ENCODE results near the gene KCNMB2.

The KCNMB2 gene

DNA sequence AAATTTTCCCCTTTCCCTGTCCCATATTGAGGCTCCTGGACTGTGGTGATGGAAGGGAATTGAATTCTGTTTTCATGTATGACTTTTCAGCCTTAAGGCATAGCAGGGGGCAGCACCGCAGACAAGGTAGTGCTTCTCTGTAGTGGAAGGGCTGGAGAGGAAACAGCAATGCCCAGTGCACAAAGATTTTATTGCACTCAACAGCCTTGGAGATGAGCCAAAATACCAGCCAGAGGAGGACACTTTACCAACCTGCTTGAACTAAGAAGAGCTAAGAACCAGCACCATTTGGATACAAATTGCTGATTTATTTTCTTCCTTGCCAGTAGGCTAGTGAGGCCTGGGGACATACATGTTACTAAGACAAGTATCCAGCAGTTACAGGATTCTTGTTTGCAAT is 98.7 kb downstream of the KCNMB2 start:
- in situ Hi-C loops (cut with MboI; ENCODE audit: low sequenced_read_pairs) = no loop called here

DNA sequence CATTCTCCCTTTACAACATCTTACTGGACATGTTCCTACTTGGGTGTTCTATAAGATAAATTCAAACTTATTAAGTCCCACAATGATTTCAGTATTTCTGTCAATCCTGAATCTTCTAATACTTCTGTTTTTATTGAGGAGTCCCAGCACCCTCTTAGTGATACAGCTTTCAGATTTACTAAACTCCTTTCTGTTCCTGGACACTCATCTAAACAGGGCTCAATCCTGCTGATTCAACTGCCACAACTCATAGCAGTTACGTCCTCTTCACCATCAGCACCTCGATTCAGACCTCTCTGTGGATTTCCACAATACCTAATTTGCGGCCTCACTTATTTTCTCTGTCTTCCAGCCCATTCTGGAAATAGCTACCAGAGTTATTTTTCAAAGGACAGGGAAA is 101.6 kb downstream of the KCNMB2 start:
- in situ Hi-C loops (cut with MboI; ENCODE audit: low sequenced_read_pairs) = no loop called here

DNA sequence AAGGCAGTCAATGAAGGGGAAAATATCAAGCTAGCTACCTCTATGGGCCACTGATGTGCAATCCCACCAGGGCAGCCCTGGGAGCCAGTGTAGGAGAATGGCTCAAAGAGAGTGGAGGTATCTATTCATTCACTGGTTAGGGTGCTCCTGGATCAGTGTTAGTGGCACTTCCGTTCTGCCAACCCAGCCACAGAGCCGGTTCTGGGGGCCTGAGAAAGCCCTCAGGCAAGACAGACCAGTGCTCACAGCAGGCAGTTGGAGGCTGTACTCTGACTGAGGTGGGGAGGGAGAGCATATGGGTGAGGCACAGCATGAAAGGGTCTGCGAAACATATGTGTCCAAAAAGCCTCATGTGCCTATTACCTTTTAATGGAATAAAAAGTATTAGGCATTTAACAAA is 109.3 kb downstream of the KCNMB2 start:
- in situ Hi-C loops (cut with MboI; ENCODE audit: low sequenced_read_pairs) = no loop called here

DNA sequence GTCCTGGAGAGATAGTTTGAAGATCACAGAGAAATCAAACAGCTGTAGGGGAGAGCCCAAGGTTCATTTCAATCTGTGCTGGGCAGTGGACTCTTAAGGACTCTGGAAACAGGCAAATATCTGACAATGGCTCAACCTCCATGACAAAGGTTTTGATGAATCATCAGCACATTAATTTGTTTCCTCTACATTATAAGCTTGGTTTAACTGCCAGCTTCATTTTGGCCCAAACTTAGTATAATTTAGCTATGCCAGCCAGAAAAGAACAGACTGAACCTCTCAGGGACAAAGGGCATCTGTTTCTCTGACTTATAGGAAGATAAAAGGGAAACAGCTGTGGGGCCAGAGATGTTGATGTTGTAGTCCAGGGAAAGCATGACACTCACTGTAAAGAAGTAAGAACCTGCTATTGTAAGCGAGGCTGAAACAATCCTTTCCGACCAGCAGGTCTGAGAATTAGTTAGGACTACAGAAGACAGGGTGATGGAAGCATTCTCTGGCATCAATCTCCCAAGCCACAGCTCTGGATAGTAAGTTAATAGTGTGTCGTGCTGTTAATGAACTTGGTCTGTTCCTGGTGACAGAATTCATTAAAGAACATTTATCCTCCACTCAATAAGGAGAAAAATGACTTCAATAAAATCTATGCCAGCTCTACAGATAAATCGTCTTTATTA is 110.1 kb downstream of the KCNMB2 start:
- in situ Hi-C loops (cut with MboI; ENCODE audit: low sequenced_read_pairs) = no loop called here

DNA sequence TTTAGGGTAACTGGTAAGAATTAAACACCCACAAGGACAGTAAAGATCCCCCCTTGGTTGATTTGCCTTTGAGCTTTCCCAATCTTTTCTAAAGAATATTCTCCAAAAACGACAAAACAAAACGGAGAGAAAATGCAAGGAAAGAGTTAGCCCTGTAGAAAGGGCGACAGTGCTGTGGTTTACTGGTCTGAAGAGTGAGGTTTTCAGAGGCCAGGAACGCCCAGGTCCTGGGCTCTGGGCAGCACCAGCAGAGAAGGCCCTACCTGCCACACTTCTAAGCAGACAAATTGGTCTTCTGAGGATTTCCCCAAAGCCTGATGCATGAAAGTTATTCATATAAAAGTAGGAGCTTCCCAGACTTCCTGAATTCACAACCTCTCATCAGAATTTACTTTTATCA is 119.3 kb downstream of the KCNMB2 start:
- in situ Hi-C loops (cut with MboI; ENCODE audit: low sequenced_read_pairs) = no loop called here

DNA sequence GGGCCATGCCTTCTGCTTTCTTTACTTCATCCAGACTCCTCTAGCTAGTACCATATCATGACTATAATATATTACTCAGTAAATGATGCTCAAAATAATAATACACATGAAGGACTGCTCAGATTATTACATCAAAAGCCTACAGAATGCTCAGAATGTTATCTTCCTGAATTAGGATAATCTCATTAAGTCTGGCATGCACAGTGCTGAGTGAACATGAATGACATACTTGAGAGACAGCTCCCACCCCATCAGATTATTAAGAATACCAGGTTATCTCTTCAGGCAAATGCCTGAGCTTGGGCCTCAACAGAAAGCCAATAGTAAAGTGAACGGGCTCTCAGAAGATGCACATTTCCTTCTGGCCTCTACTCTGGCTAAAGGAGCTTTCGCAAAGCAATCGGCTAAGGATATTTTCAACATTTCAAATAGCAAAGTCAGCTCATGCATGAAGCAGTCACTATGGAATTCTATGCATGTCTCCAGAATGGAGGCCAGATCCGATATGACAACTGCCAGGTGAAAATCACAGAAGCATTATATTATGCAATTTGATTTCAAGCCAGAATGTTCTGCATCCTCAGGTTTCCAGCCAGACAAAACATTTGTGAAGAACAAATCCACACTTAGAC is 122.6 kb downstream of the KCNMB2 start:
- in situ Hi-C loops (cut with MboI; ENCODE audit: low sequenced_read_pairs) = no loop called here

DNA sequence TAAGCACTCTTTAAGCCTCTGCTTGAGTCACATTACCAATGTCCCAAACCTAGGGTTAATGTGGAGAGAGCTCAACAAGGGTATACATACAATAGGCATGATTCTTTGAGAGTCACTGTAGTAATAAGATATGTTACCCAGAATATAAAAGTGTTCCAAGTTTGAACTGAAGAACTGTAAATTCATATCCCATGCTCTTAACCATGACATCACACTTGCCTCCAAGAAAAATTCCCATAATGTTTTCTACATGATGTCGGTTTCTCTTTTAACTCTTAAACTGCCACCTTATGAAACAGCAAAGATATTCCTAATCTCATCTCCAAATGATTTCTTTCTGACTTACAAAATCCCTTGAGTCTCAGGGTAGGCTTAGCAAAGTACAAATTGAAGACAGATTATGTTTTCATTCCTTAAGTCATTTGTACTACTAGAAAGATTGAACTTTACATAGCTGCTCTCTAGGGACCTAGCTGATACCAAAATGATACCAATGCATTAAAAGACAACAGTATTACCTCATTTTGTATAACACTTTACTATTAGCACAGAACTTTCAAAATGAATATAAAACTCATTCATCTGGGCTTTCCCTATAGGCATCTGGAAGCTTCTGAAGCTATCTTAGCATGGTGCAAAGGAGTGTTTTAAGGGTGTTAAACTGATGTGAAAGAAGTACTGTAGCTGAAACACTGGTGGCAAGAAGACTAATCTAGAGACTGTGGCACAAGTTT is 127.1 kb downstream of the KCNMB2 start:
- in situ Hi-C loops (cut with MboI; ENCODE audit: low sequenced_read_pairs) = no loop called here

DNA sequence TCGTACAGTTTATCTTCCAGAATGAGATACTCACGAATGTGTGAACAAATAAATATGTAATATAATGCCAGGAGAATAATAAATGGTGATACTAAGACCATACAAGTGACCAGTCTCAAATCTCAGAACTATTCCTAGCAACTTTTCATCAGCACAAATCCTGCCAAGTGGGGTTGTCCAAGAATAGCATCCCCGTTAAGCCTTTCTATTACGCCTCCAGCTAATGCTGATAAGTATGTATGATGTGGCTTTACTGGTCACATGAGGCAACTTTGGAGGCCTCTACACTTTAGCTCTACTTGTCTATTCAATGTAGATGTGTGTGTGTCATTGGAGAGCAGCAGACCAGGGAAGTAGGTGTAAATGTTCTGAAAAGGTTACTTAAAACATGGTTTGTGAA is 129.5 kb downstream of the KCNMB2 start:
- in situ Hi-C loops (cut with MboI; ENCODE audit: low sequenced_read_pairs) = no loop called here

DNA sequence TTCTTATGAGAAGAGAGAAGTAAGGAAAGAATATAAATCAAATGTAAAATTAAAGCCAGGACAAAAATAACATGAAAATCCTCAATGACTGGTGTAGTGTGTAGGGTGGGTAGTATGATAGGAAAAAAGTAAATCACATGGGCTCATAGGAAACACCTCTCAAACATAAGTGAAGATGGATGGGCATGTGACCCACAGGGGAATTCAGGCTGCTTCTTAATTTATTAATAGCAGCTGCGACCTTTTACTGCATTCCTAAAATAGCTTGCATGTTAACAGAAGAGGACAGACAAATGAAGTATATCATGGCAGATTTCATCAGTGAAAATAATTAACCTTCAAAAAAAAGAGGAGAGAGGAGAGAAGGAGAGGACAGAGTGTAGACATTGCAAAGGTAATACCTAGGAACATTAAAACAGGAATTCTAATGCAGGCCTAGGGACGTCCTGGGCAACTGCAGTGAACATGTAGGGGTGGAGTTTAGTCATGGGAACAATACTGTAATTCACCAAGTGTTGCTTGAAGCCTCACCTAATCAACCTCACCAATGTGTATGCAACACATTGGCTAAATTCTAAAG is 132.9 kb downstream of the KCNMB2 start:
- in situ Hi-C loops (cut with MboI; ENCODE audit: low sequenced_read_pairs) = no loop called here

DNA sequence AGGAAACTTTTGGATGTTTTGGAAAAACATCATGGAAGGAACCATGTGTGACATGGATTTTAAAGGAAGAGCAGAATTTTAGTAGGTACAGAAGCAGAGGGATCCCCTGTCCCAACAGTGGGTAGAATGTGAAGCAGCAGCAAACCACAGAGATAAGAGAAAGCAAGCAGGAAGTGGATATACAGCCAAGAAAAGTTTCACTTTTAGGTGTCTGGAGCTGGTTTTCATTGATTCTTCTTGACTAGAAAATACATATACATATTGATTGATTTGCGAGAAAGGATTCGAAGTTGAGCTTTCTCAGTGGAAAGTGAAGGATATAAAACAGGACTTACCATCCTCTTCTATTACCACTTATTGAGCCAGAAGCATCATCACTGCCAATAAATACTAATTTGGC is 133.5 kb downstream of the KCNMB2 start:
- in situ Hi-C loops (cut with MboI; ENCODE audit: low sequenced_read_pairs) = no loop called here

DNA sequence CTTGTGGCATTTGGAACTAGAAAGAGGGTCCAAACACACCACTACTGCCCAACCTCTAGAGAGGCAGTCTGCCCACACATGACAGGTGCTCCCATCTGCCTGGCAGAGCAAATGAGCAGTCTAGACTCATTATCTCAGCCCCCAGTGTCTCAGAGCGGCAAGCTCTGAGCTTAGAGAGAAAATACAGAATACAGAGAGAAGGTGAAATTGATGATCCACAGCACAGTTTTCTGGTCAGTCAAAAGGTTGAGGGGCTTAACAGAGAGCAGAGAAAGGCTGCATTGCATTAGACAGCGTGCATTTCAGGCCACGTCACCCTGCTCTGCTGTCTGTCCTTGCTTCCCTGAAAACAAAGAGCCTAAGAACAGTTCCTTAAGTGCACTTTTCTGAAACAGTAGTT is 135.1 kb downstream of the KCNMB2 start:
- in situ Hi-C loops (cut with MboI; ENCODE audit: low sequenced_read_pairs) = no loop called here

DNA sequence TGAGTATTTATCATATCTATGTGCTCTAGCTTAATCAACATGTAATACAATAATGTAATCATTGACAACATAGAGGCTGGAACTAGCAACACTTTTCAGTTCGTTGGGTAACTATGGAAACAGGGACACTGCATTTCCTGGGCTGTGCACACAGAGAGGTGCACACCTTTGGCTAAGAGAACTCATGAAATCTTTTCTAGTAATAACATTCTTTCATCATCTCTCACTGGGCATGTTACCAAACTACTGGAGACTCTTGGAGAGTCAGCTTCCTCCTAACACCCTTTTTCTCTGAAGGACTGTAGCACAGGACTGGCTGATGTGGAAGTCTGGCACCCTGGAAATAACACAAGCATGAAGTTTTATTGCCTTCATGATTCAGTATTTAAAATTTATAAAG is 135.6 kb downstream of the KCNMB2 start:
- in situ Hi-C loops (cut with MboI; ENCODE audit: low sequenced_read_pairs) = no loop called here

DNA sequence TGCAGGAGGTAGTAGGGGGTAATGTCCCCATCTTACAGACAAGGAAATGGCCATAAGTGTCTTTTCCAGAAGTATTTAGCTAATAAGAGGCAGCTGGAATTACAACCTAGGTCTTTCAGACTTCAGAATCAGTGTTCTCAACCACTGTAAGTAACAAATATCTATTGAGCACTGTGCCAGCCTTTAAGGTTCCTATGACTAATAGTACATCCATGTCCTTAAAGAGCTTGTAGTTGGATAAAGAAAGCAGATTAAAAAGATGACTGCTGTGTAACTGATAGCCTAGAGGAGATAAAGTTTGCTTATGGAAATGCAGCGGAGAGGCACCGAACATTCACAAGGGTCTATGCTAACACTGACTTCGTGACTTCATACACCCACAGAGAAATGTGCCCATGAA is 136.0 kb downstream of the KCNMB2 start:
- in situ Hi-C loops (cut with MboI; ENCODE audit: low sequenced_read_pairs) = no loop called here

DNA sequence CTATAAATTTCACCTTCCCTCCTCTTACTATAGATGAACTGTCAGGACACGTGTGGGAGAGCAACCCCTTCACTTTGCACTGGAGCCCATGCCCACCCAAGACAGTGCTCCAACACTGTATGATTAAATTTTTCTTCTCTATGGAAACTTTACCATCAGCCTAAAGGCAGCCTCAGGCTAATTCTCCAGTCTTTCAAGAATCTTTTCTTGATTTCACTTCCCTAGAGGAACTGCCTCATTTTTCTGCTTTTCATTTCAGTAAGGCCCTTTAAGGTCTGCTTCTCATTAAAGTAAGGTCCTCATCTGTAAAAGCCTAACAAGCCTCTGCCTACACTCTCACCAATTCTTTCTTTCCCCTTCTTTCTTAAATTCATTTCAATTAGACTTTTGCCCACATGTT is 137.3 kb downstream of the KCNMB2 start:
- in situ Hi-C loops (cut with MboI; ENCODE audit: low sequenced_read_pairs) = no loop called here

DNA sequence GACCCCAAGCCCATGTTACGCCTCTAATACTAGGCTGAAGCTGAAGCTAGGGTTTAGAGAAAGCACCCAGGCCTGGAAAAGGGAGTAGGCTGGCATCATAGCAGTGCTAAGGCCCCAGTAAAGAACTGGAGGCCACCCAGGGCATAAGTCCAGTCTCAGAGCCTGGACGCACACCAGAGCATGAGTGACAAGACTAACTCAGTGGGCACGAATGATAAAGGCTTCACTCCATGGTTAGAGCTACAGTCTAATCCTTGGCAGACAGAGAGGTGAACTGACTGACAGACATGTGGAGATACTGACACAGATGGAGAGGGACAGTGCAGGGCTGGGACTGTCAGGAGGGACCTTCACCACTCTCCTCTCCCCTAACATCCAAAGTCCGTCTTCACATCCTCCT is 139.8 kb downstream of the KCNMB2 start:
- in situ Hi-C loops (cut with MboI; ENCODE audit: low sequenced_read_pairs) = no loop called here

DNA sequence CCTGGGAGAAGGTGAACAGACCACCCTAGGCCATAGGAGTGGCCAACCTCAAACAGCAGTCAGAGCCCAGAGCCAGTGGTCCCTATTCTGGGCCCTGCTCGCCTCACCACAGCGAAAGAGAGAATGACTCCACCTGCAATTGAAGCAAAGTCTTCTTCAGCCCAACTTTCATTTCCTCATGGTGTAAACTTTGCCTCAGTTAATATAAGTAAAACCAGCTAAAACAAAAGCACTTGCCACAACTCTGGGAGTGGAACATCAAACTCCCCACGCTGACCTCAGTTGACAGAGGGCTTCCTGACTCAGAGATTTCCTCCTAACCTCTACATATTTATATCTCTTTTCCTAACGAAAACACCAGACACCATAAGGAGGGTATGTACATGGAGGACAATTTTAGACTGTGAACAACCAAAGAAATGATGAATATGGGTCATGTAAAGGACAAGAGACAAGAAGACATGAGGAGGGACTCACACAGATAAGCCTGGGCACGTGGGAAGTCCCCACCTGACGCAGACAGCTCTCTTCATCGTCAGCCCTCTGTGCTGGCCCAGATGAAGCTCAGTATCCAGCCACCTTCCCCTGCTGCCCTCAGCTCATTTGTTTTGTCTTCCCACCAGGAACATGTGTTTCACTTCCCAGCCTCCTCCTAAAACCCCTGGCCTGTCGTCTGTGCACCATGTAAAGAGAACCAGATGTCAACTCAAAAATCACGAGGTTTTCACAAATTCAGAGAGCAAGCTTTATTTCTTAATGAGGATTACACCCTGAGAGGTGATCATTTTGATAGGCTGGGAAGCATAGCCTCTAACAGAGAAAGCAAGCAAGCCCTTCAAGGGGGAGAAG is 140.9 kb downstream of the KCNMB2 start:
- in situ Hi-C loops (cut with MboI; ENCODE audit: low sequenced_read_pairs) = no loop called here

DNA sequence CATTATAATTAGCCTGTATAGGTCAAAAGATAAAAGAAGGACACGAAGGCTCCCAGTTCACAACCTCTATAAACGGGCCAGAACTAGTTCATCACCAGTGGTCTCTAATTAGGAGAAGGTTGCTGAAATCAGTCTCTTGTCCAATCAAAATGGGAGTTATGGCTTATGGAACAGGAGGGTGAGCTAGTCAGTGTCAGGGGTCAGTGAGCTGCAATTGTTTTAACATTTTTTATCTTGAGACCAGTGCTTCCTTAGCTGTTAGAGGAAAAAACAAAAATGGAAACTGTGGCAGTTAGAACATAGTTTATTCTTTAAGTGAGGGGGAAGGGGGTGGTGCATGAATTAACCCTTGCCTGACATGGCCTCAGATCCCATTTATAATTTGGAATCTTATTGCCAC is 141.7 kb downstream of the KCNMB2 start:
- in situ Hi-C loops (cut with MboI; ENCODE audit: low sequenced_read_pairs) = no loop called here

DNA sequence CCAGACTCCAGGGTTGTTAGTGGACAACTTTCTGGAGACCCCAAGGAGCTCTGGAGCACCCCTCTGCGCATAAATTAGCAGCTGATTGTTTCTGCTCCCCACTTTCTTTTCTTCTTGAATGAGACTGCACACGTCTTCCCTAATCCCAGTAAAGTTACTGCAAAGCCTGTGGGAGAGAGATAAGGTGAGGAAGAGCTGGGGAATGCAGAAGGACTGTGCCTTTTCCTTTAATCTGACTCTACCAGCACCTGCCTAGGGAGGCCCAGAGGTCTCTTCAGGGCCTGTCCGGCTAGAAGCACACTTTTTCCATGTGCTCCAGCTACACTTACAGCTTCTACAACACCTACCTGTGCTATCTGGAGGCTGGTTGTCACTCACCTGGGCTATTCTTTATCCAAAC is 143.8 kb downstream of the KCNMB2 start:
- in situ Hi-C loops (cut with MboI; ENCODE audit: low sequenced_read_pairs) = no loop called here

DNA sequence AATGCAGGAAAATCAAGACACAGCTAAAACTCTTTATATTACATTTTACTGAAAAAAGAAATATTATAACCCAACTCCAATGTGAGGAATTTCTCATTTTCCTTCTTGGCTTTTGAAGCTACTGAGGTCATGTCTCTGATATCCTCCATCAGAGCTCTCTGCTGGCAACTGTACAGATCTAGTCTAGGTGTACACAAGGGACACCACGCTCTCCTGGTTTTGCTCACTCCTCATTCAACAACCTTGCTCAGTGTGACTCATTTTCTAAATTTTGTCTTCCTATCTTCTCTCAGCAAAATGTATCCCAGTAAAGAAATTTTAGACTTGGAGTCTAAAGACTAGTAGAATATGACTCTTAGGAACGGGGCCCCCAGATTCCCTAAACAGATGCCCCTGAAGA is 144.3 kb downstream of the KCNMB2 start:
- in situ Hi-C loops (cut with MboI; ENCODE audit: low sequenced_read_pairs) = no loop called here

DNA sequence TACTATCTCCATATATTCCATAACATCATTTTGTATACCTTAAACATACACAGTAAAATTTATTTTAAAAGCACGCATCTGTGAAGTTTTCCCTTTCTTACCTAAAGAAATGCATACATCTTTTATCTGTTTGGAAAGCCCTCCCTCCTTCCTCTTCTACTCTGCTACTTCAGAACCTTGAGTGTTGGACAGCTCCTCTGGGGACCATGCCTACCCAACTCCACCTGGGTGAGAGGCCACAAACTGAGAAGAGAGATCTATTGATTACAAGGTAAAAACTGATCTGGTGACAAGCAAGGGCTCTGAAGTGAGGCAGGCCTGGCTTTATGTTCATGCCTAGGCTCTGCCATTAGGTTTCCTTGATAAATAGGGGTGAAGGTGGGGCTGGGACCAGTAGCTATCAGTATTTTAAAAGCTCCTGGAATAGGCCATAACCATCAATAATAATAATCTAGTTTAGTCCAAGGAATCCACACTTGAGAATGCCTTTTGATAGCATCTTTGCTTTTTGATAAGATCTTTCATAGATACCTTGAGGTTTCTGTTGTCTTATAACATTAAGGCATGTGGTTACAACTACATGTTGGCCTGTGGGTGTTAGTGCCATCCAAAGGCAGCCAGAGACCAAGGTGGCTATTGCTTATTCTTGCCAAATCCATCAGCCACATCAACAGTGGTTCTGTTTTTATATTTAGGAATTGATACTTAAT is 148.8 kb downstream of the KCNMB2 start:
- in situ Hi-C loops (cut with MboI; ENCODE audit: low sequenced_read_pairs) = no loop called here

DNA sequence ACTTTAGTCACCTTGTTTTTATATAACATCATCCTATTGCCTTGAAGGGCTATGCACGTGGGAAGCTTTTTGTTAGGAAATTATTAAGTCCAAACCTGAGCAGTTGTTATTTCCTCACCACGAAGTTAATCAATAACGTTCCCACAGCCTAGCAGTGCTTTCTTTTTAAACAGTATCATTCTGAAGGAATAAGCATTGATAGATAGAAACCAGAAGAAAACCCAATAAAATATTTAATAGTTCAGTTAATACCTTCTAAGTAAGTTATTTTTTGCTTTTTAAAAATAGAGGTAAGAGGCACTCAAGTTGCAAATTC is 149.3 kb downstream of the KCNMB2 start:
- in situ Hi-C loops (cut with MboI; ENCODE audit: low sequenced_read_pairs) = no loop called here
